Measurements from ENCODE around the gene CHN1. TPM values are rescaled to one million over a fixed set of nuclear protein-coding genes. Genes with fewer than 3 reads are reported as not detected.

CHN1 gene
- total RNA-seq, 1 donor from 2014 or later = 61.0 TPM

- H3K27ac Mint-ChIP-seq (ENCODE audit: unreplicated experiment) = no peak overlapping the region
- peak overlapping the region; percentile 54 for H3K4me3 Mint-ChIP-seq
- no peak for DNase-seq (ENCODE audit: low read depth, low spot score)
- H3K36me3 Mint-ChIP-seq (ENCODE audit: low read depth) = no peaks in the 10 kb centered on the region
- peaks cover 15% of the 10 kb centered on the region for H3K27me3 Mint-ChIP-seq (ENCODE audit: low read depth)
- no peaks in the 10 kb centered on the region for H3K9me3 Mint-ChIP-seq
- no peak for TF ChIP-seq CTCF (conservative IDR thresholded peaks at IDR 0.05)
- peaks cover 42% of the 10 kb centered on the region for H3K4me1 Mint-ChIP-seq
Measured at GRCh38 chr2:175007510-175007909, 2.3 kb upstream of the CHN1 start.

GRCh38 chr2:175006281-175006680 is 1.1 kb upstream of the CHN1 start:
- peaks cover 53% of the 10 kb centered on the region for H3K4me1 Mint-ChIP-seq
- no peak for TF ChIP-seq CTCF (conservative IDR thresholded peaks at IDR 0.05)
- H3K4me3 Mint-ChIP-seq = peak overlapping the region; percentile 91
- H3K36me3 Mint-ChIP-seq (ENCODE audit: low read depth) = no peaks in the 10 kb centered on the region
- H3K27me3 Mint-ChIP-seq (ENCODE audit: low read depth) = peaks cover 14% of the 10 kb centered on the region
- no peak overlapping the region for H3K27ac Mint-ChIP-seq (ENCODE audit: unreplicated experiment)
- no peak for DNase-seq (ENCODE audit: low read depth, low spot score)
- no peaks in the 10 kb centered on the region for H3K9me3 Mint-ChIP-seq

- no peak for DNase-seq (ENCODE audit: low read depth, low spot score)
- H3K4me1 Mint-ChIP-seq = peaks cover 55% of the 10 kb centered on the region
- H3K36me3 Mint-ChIP-seq (ENCODE audit: low read depth) = no peaks in the 10 kb centered on the region
- peaks cover 14% of the 10 kb centered on the region for H3K27me3 Mint-ChIP-seq (ENCODE audit: low read depth)
- no peaks in the 10 kb centered on the region for H3K9me3 Mint-ChIP-seq
- peak overlapping the region; percentile 91 for H3K4me3 Mint-ChIP-seq
- TF ChIP-seq CTCF (conservative IDR thresholded peaks at IDR 0.05) = no peak
- peak overlapping the region; percentile 39 for H3K27ac Mint-ChIP-seq (ENCODE audit: unreplicated experiment)
Measured at GRCh38 chr2:175005733-175006264, 618 bp upstream of the CHN1 start.

GRCh38 chr2:175004730-175004979 is 526 bp downstream of the CHN1 start:
- no peaks in the 10 kb centered on the region for H3K9me3 Mint-ChIP-seq
- no peak for DNase-seq (ENCODE audit: low read depth, low spot score)
- H3K27ac Mint-ChIP-seq (ENCODE audit: unreplicated experiment) = peak overlapping the region; percentile 99
- peaks cover 52% of the 10 kb centered on the region for H3K4me1 Mint-ChIP-seq
- H3K4me3 Mint-ChIP-seq = peak overlapping the region; percentile 98
- peaks cover 14% of the 10 kb centered on the region for H3K27me3 Mint-ChIP-seq (ENCODE audit: low read depth)
- TF ChIP-seq CTCF (conservative IDR thresholded peaks at IDR 0.05) = no peak
- H3K36me3 Mint-ChIP-seq (ENCODE audit: low read depth) = no peaks in the 10 kb centered on the region

- H3K4me3 Mint-ChIP-seq = peak overlapping the region; percentile 98
- H3K27me3 Mint-ChIP-seq (ENCODE audit: low read depth) = peaks cover 14% of the 10 kb centered on the region
- peak; percentile 38 for DNase-seq (ENCODE audit: low read depth, low spot score)
- no peaks in the 10 kb centered on the region for H3K9me3 Mint-ChIP-seq
- TF ChIP-seq CTCF (conservative IDR thresholded peaks at IDR 0.05) = no peak
- H3K27ac Mint-ChIP-seq (ENCODE audit: unreplicated experiment) = peak overlapping the region; percentile 99
- H3K4me1 Mint-ChIP-seq = peaks cover 57% of the 10 kb centered on the region
- H3K36me3 Mint-ChIP-seq (ENCODE audit: low read depth) = no peaks in the 10 kb centered on the region
Measured at GRCh38 chr2:175003875-175004729, 1.1 kb downstream of the CHN1 start.

Measured in neural crest cell (in vitro differentiated cells).